H9 (cell line): ENCODE measurements around the gene RIIAD1. TPM values are rescaled to one million over a fixed set of nuclear protein-coding genes. Genes with fewer than 3 reads are reported as not detected.
A peak's percentile ranks its signal among the peaks of the same experiment; 100 is the strongest.

Experiments
- DNase-seq: peaks from one replicate; pipeline ENCODE4 v3.0.0-alpha.2; 2017
- H2AFZ ChIP-seq: one replicate; pipeline ENCODE4 v1.6.1; 2013; ENCODE audit warnings: mild to moderate bottlenecking, low read length, control low read depth, moderate library complexity
- H2AK5ac ChIP-seq: 2 replicates; pipeline ENCODE4 v1.6.1; 2013; ENCODE audit warnings: low read length, control low read depth, mixed read lengths; ENCODE audit not compliant: insufficient read length
- H2BK120ac ChIP-seq: one replicate; pipeline ENCODE4 v1.6.1; 2013; ENCODE audit warnings: low read depth, mild to moderate bottlenecking, low read length, control low read depth, inconsistent platforms; ENCODE audit not compliant: poor library complexity, severe bottlenecking
- H2BK12ac ChIP-seq: 2 replicates; pipeline ENCODE4 v1.6.1; 2013; ENCODE audit warnings: low read length, control low read depth, mixed read lengths, low read depth; ENCODE audit not compliant: insufficient read length
- H2BK15ac ChIP-seq: 2 replicates; pipeline ENCODE4 v1.6.1; 2013; ENCODE audit warnings: low read depth, low read length, control low read depth
- H2BK20ac ChIP-seq: one replicate; pipeline ENCODE4 v1.6.1; 2013; ENCODE audit warnings: low read depth, mild to moderate bottlenecking, low read length, control low read depth, inconsistent platforms; ENCODE audit not compliant: poor library complexity, severe bottlenecking
- H2BK5ac ChIP-seq: 2 replicates; pipeline ENCODE4 v1.6.1; 2013; ENCODE audit warnings: low read length, control low read depth, mixed read lengths; ENCODE audit not compliant: insufficient read length
- H3K14ac ChIP-seq: 2 replicates; pipeline ENCODE4 v1.6.1; 2013; ENCODE audit warnings: low read length, control low read depth; ENCODE audit not compliant: insufficient read depth
- H3K18ac ChIP-seq: 2 replicates; pipeline ENCODE4 v1.6.1; 2013; ENCODE audit warnings: low read depth, mild to moderate bottlenecking, mixed read lengths, low read length, control low read depth; ENCODE audit not compliant: insufficient read length
- H3K23ac ChIP-seq: 2 replicates; pipeline ENCODE4 v1.6.1; 2013; ENCODE audit warnings: low read length, control low read depth, mixed read lengths, low read depth; ENCODE audit not compliant: insufficient read length
- H3K23me2 ChIP-seq: 2 replicates; pipeline ENCODE4 v1.6.1; 2013; ENCODE audit warnings: low read depth, mild to moderate bottlenecking, mixed read lengths, low read length, control low read depth; ENCODE audit not compliant: insufficient read length, poor library complexity, severe bottlenecking
- H3K27ac ChIP-seq: 2 replicates; pipeline ENCODE4 v1.5.1; 2013; ENCODE audit warnings: low read length, control low read depth, mixed read lengths, low read depth; ENCODE audit not compliant: insufficient read length
- H3K27me3 ChIP-seq: 2 replicates; pipeline ENCODE4 v1.6.1; 2013; ENCODE audit warnings: low read length, control low read depth, inconsistent platforms; ENCODE audit not compliant: insufficient read depth
- H3K4ac ChIP-seq: 2 replicates; pipeline ENCODE4 v1.6.1; 2013; ENCODE audit warnings: low read depth, mild to moderate bottlenecking, control low read depth, inconsistent platforms, low read length, moderate library complexity
- H3K4me1 ChIP-seq: 2 replicates; pipeline ENCODE4 v1.6.1; 2013; ENCODE audit warnings: low read length, control low read depth, inconsistent platforms; ENCODE audit not compliant: insufficient read depth
- H3K4me2 ChIP-seq: 2 replicates; pipeline ENCODE4 v1.6.1; 2013; ENCODE audit warnings: low read length, control low read depth, mixed read lengths; ENCODE audit not compliant: insufficient read length, insufficient read depth
- H3K56ac ChIP-seq: 2 replicates; pipeline ENCODE4 v1.6.1; 2013; ENCODE audit warnings: low read depth, mild to moderate bottlenecking, mixed read lengths, low read length, control low read depth; ENCODE audit not compliant: insufficient read length
- H3K79me1 ChIP-seq: 2 replicates; pipeline ENCODE4 v1.6.1; 2013; ENCODE audit warnings: low read depth, mild to moderate bottlenecking, moderate library complexity, low read length, control low read depth, inconsistent platforms; ENCODE audit not compliant: insufficient read depth, poor library complexity, severe bottlenecking
- H3K79me2 ChIP-seq: 2 replicates; pipeline ENCODE4 v1.6.1; 2013; ENCODE audit warnings: low read length, control low read depth, inconsistent platforms; ENCODE audit not compliant: insufficient read depth
- H3K9ac ChIP-seq: 2 replicates; pipeline ENCODE4 v1.6.1; 2013; ENCODE audit warnings: low read length, control low read depth, mixed read lengths; ENCODE audit not compliant: insufficient read length; ENCODE audit errors: extremely low read depth
- H3K9me3 ChIP-seq: one replicate; pipeline ENCODE4 v1.6.1; 2013; ENCODE audit warnings: low read depth, low read length, inconsistent platforms; ENCODE audit not compliant: control insufficient read depth
- H3T11ph ChIP-seq: one replicate; pipeline ENCODE4 v1.6.1; 2013; ENCODE audit warnings: mild to moderate bottlenecking, low read length, control low read depth, inconsistent platforms
- H4K20me1 ChIP-seq: one replicate; pipeline ENCODE4 v1.6.1; 2013; ENCODE audit not compliant: control insufficient read depth, insufficient read length, insufficient read depth
- H4K5ac ChIP-seq: 2 replicates; pipeline ENCODE4 v1.6.1; 2013; ENCODE audit warnings: low read depth, mild to moderate bottlenecking, mixed read lengths, low read length, control low read depth; ENCODE audit not compliant: insufficient read length
- H4K8ac ChIP-seq: replicated peaks from 2 replicates; pipeline ENCODE4 v1.6.1; 2013; ENCODE audit warnings: low read length, control low read depth, mixed read lengths, low read depth; ENCODE audit not compliant: insufficient read length
- H4K91ac ChIP-seq: 2 replicates; pipeline ENCODE4 v1.6.1; 2013; ENCODE audit warnings: low read depth, mild to moderate bottlenecking, moderate library complexity, mixed read lengths, low read length, control low read depth; ENCODE audit not compliant: insufficient read length
- H3K27ac Mint-ChIP-seq, 3 experiments: 2 replicates in 2 of 3; 3 replicates in 1 of 3; pipeline ENCODE4 v1.8.0; 2020 to 2021; ENCODE audit warnings: mixed read lengths in 3 of 3, mild to moderate bottlenecking in 1 of 3, moderate library complexity in 1 of 3
- H3K27me3 Mint-ChIP-seq: 2 replicates; pipeline ENCODE4 v1.8.0; 2021; ENCODE audit warnings: low read depth, mild to moderate bottlenecking, moderate library complexity, mixed read lengths
- H3K36me3 Mint-ChIP-seq, 3 experiments: 2 replicates in 2 of 3; 3 replicates in 1 of 3; pipeline ENCODE4 v1.8.0; 2020 to 2021; ENCODE audit warnings: low read depth in 3 of 3, mixed read lengths in 3 of 3; ENCODE audit not compliant: insufficient read depth in 1 of 3
- H3K4me1 Mint-ChIP-seq, 2 experiments: 2 replicates each; pipeline ENCODE4 v1.8.0; 2020; ENCODE audit warnings: mixed read lengths in 2 of 2
- H3K4me3 Mint-ChIP-seq, 2 experiments: 2 replicates in 1 of 2; 3 replicates in 1 of 2; pipeline ENCODE4 v1.8.0; 2020 to 2021; ENCODE audit warnings: mild to moderate bottlenecking in 2 of 2, mixed read lengths in 2 of 2, moderate library complexity in 1 of 2
- H3K9me3 Mint-ChIP-seq, 2 experiments: 2 replicates in 1 of 2; 3 replicates in 1 of 2; pipeline ENCODE4 v1.8.0; 2020; ENCODE audit warnings: mild to moderate bottlenecking in 2 of 2, mixed read lengths in 2 of 2, moderate library complexity in 1 of 2
- CTCF ChIP-seq: fragments of 200-600 bp; sonication (generic); conservative IDR thresholded peaks from 3 replicates; pipeline ENCODE4 v1.8.0; 2021; ENCODE audit warnings: antibody characterized with exemption, mild to moderate bottlenecking
- WGBS: extraction: QIAGEN DNeasy Blood & Tissue Kit; methylation state at CpG from one replicate; pipeline ENCODE4 v1.1.7; 2013; ENCODE audit warnings: missing lambda C conversion rate, low lambda C conversion rate, mixed read lengths; ENCODE audit not compliant: insufficient read length; ENCODE audit errors: extremely low coverage; 5-methylcytosine and 5-hydroxymethylcytosine counted together
- total RNA-seq: library from RNA; stranded (reverse); gene quantifications from 2 replicates; pipeline ENCODE4 v1.2.1, GENCODE V29; 2021

RIIAD1 gene
- total RNA-seq, 1 experiment from 2014 or later: 1.4 TPM

GRCh38 chr1:151702936-151703335, 18.4 kb upstream of the RIIAD1 start:
- no peak overlapping the region for H2AK5ac ChIP-seq
- peak overlapping the region in 2 of 3 experiments; percentile 14 to 56; a peak in 3 of 7 replicates for H3K27ac Mint-ChIP-seq
- no peak overlapping the region for H4K8ac ChIP-seq
- H2BK5ac ChIP-seq: no peak overlapping the region
- H3K23ac ChIP-seq: no peak overlapping the region
- no peak overlapping the region for H2BK120ac ChIP-seq
- no peaks in the 10 kb centered on the region for H3K27me3 ChIP-seq
- no peaks in the 10 kb centered on the region for H3K79me1 ChIP-seq
- no peak overlapping the region for H4K5ac ChIP-seq
- no peak overlapping the region for H2BK15ac ChIP-seq
- H3K14ac ChIP-seq: no peak overlapping the region; the same call in 1 of the 2 replicates
- H3K9me3 ChIP-seq: no peaks in the 10 kb centered on the region
- no peak overlapping the region for H3K9ac ChIP-seq
- no peak overlapping the region for H3K4me3 Mint-ChIP-seq
- TF ChIP-seq CTCF: no peak
- H3K36me3 Mint-ChIP-seq: peaks cover 2 to 28% (median 25%) of the 10 kb centered on the region in 3 experiments; a peak in 6 of 7 replicates
- H3K4me1 ChIP-seq: no peaks in the 10 kb centered on the region
- H3K9me3 Mint-ChIP-seq: no peaks in the 10 kb centered on the region
- no peak overlapping the region for H4K91ac ChIP-seq
- no peak overlapping the region for H3K56ac ChIP-seq
- WGBS: no CpG with 5 or more reads among the region's 8 CpGs
- no peak for DNase-seq
- no peak overlapping the region for H2AFZ ChIP-seq
- no peaks in the 10 kb centered on the region for H3K23me2 ChIP-seq
- H3K27me3 Mint-ChIP-seq: no peaks in the 10 kb centered on the region
- H3T11ph ChIP-seq: no peak overlapping the region
- H3K18ac ChIP-seq: no peak overlapping the region
- no peak overlapping the region for H2BK12ac ChIP-seq
- H4K20me1 ChIP-seq: no peaks in the 10 kb centered on the region
- H2BK20ac ChIP-seq: no peak overlapping the region
- no peak overlapping the region for H3K4me2 ChIP-seq
- peaks cover 4 to 10% of the 10 kb centered on the region in 2 experiments; a peak in 3 of 4 replicates for H3K4me1 Mint-ChIP-seq
- H3K4ac ChIP-seq: no peak overlapping the region
- H3K79me2 ChIP-seq: no peaks in the 10 kb centered on the region
- no peak overlapping the region for H3K27ac ChIP-seq
